SH-SY5Y (cell line): ENCODE data around the gene RELN.

Experiments used
- GATA2 ChIP-seq: IDR thresholded peaks from 2 replicates; pipeline ENCODE4 v1.6.1; 2011; ENCODE audit warnings: mild to moderate bottlenecking, low read depth, low read length
- GATA3 ChIP-seq: IDR thresholded peaks from 2 replicates; pipeline ENCODE4 v1.6.1; 2011; ENCODE audit warnings: low read depth, mild to moderate bottlenecking, low read length, moderate library complexity

DNA sequence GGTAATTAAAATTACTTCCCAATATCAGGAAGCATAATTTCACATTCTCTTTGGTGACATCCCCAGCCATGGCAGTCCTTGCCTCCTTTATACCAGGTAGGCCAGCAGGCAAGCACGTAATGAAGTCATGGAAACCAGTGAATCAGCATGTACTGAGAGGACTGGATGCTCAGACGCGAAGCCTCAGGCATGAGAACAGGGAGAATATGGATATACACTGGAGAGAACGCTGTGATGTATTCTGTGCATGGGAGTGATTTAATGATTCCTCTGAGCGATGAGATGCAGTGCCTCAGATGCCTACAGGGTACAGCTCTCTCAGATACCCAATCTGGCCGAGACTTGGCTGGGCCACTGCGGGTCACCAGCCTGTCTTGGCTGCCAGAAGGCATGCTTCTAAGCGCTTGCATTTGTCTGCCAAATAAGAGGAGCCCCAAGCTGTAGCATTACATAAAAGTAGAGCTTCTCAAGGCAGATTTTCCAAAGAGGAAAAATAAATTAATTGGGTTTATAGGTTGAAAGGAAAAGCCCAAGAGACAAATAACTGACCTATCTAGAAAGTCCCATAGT is 238.1 kb downstream of the RELN start:
- TF ChIP-seq GATA3, result no peak
- TF ChIP-seq GATA2, result no peak
